IPS DF 19.7 (cell line): ENCODE data around the gene CLASRP.
"Not testable (repeated sequence)": the region's sequence is repeated elsewhere in the genome, so short reads cannot be mapped to it uniquely, and the experiment has no call there.

ENCODE experiments used
- DNase-seq: peaks from one replicate; pipeline ENCODE4 v3.0.0-alpha.2; 2013; ENCODE audit warnings: low read depth, low spot score

CLASRP gene

DNA sequence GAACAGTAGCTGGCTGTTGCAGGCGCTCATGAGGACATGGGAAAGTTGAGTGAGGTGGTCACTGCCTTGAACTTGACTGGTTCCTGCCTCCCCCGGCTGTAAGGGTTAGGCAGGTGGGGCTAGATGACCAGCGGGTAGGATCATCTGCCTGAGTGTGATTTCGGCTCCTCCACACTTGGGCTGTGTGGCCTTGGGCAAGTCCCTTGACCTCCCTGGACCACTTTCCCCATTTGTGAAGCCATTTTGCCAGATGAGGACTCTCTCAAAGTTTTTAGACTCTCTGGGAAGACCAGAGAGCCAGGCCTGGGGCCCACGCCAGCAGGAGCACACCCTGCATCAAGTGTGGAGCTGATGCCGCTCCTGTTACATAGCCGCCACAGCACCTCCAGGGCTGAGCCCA is 63.6 kb downstream of the CLASRP start:
- DNase-seq: no peak

DNA sequence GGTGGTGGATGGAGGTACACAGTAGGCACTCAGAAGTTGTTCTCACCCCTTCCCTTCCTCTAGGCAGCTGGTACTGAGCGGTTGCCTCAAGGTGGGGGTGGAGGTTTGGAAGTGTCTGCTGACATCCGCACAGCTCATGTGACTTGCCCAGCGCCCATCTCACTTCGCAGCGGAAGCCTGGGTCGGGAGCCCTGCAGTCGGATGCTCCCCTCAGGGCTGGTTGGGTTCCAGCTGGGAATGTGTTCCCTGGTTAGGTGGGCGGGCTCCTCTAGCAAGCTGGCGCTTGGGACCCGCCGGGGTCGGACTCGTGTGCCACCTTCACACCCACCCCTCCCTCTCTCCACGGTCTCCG is 64.3 kb downstream of the CLASRP start:
- no peak for DNase-seq

DNA sequence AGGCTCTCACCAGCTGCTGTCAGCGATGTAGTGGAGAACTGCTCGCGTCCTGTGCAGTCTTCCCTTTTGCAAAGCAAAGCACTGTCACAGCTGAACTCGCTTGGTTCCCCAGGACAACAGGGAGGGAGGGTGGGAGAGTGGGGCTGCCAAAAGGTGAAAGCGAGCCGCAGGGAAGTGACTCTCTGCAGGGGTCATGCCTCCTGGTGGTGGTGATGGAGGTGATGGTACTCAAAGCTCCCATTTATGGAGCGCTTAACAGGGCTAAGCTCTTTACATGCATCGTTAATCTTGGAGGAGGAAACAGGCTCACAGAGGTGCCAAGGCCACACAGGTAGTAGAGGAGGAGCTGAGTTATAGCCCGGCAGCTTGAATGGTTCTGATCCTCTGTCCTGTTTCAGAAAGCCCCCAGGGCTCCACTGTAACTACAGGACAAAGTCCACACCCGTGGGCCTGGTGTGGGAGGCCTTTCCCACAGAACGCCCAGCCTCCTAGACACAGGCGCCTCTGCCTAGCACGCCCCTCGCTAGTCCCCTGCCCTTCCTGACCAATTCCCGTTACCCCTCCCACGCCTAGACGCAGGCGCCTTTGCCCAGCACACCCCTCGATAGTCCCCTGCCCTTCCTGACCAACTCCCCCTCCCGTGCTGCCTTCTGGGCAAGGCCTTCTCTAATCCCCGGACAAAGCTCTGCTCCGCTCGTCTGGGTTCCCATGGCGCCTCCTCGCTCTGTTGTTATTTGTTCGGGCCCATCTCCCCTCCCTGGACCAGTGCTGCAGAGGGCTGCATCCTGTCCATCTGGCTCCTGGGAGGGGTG is 64.9 kb downstream of the CLASRP start:
- DNase-seq: no peak

DNA sequence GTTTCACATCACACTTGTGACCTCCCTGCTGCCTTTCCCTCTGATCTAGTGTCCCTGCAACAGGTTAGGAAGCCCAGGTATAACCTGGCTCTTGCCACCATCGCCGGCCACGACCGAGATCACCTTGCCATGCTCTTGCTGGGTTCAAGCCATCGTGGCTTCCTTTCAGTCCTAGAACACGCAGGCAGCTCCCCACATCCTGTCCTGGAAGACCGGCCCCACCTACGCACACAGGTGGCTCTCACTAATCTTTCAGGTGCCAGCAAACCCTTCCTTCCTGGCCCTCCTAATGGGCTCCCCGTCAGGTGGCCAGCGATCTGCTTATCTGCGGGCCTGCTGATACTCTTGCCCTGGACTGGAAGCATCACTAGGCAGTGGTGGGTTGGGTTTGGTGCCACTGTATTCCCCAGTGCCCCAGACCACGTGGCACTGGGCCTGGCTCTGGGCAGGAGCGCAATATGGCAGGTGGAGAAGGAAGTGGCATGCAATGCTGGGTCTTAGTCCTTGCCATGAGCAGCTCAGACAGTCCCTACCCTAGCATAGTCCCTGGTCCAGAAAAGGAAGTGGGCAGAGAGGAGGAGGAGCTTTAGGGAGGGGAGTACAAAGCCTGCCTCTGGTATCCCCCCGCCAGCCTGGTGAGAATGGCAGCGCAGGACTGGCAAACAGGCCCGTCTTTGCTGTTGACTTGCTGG is 66.0 kb downstream of the CLASRP start:
- no peak for DNase-seq

DNA sequence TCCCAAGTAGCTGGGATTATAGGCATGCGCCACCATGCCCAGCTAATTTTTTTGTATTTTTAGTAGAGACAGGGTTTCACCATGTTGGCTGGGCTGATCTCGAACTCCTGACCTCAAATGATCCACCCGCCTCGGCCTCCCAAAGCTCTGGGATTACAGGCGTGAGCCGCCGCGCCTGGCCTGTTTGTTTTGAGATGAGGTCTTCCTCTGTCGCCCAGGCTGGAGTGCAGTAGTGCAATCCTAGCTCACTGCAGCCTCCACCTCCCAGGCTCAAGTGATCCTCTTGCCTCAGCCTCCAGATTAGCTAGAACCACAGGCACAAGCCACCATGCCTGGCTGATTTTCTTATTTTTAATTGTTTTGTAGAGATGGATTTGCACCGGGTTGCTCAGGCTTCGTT is 67.5 kb downstream of the CLASRP start:
- DNase-seq: not testable (repeated sequence)

DNA sequence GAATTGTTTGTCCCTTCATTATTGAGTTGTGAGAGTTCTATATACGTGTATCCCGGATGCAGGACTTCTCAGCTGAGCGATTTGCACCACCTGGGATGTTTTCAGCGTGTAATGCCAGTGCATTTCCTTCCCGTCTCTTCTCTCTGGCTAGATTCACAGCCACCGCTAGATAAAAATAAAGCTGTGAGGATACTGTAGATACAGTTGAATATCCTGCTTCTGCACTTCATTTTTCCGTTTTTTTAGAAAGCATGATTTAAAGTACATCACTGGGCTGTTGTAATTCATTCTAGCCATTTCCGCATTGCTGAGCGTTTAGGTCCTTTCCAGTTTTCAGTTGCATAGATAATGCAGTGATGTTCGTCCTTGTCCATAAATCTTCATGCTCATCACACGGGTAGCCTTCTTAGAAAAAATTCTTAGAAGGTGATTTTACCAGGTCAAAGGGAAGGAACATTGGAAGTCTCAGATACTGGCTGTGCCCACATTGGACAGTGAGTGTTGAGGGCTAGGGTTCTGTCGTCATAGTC is 68.8 kb downstream of the CLASRP start:
- no peak for DNase-seq

DNA sequence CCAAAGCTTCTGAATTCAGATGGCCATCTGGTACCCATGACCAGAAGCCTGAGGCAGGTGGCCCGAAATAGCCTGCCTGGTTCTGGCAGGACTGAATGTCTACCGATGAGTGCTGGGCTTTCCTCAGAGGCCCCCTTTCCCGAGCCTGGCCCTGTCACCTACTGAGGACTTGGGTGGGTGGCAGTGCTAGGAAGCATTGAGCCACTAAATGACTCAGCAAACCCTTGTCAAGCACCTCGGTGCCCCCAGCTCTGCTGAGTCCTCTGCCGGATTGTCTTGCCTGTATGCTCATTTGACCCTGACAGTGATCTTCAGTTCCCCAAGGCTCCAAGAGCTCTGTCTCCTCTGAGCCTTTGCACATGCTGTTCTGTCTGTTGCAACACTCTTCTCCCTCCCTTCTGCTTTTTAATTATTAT is 72.0 kb downstream of the CLASRP start:
- no peak for DNase-seq

DNA sequence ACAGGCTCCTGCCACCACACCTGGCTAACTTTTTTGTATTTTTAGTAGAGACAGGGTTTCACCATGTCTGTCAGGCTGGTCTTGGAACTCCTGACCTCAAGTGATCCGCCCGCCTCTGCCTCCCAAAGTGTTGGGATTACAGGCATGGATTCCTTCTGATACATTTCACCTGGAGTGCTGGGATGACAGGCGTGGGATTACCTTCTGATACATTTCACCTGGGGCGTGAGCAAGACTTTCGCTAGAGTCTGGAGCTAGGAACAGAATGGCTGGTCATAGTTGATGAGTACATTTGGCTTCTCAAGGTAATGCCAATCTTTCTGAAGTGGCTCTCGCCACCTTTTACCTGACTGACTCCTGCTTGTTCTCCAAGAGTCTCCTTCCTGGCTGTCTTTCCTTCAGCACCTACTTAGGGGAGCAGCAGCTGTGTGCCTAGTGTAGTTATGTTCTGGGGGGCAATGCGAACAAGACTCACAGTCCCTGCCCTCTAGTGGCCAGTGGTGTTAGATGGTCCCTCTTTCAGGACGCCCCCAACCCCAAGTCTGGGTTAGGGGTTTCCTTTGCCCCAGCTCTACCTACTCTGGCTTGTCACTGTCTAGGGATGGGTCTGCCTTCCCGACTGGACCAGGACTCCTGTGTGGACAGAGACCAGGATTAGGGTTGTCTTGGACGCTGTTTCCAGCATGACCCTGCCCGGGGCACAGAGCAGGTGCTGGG is 73.4 kb downstream of the CLASRP start:
- DNase-seq: no peak

DNA sequence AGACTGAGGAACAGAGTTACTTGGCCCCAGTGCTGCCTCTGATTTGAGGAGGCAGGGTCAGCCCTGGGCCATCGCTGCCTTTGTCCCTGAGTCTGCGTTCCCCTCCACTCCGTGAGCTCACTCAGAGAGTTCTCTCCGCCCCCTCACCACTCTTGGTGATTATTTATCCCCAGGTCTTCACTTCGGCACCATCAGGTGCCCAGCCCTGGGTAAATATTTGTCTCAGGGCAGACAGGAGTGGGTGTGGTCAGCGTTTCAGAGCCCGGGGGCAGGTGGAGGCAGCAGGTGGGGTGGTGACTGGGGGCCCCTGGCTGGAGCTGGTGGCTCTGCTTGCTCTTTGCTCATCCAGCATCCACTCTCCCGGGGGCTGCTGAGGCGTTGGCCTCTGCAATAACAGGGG is 74.8 kb downstream of the CLASRP start:
- no peak for DNase-seq

DNA sequence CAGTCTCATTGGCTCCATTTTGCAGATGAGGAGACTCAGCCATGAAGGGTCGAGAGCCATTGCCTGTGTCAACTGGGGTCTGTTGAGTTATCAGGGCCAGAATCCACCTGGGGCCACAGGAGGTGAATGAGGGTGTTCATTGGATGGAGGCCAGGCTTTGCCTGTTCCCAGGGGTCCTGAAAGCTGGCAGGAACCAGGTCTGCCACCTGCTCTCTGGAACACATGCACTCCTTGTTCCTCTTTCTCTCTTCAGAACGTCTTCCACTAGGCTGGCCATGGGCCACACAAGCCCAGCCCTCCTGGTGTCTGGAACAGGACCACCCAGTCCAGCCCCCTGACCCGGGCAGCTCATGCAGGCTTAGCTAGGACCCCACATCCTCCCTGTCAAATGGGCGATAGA is 75.3 kb downstream of the CLASRP start:
- no peak for DNase-seq

DNA sequence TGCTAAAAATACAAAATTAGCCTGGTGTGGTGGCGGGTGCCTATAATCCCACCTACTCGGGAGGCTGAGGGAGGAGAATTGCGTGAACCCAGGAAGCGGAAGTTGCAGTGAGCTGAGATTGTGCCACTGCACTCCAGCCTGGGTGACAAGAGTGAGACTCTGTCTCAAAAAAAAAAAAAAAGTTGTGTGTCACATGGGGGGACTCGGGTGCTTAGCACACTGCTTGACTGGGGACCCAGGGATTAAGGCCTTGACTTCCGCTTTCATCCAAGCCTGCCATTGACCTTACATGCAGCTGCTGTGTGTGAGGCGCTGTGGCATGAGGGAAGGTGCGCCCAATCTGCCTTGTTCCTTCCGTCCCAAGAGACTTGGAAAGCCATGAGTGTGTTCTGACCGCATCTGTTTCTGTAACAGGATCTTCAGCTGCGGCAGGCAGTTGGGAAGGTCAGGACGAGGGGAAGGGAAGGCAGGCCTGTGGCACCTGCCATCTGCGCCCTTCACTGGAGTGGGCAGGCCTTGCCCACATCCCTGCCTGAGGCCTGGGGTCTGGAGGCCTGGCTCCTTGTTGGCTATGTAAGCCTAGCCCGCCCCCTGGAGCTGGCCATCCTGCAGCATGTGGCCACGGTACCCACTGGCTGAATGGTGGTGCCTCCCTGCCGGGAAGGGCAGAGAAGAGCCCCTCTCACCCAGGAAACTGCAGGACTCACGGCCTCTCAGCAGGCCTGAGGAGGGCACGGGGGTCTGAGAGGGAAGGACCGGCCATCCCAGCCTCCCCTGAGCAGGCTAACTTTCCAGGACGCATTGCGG is 77.2 kb downstream of the CLASRP start:
- no peak for DNase-seq

DNA sequence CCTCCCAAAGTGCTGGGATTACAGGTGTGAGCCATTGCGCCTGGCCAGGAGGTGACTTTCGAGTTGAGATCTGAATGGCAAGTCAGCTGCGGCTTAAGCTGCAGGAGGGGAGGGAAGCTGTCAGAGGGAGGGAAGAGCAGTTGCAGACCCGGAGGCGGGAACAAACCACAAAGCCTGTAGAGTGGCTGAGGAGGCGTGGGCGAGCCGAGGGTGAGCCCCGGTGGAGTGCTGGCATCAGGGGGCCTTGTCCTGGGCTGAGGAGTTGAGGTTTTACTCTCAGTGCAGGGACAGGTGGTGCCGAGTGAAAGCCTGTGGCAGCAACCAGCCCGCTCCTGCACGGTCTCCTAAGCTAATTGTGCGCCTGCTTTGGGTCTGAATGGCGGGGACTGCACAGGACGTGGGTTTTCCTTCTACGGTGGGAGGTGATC is 78.3 kb downstream of the CLASRP start:
- no peak for DNase-seq

DNA sequence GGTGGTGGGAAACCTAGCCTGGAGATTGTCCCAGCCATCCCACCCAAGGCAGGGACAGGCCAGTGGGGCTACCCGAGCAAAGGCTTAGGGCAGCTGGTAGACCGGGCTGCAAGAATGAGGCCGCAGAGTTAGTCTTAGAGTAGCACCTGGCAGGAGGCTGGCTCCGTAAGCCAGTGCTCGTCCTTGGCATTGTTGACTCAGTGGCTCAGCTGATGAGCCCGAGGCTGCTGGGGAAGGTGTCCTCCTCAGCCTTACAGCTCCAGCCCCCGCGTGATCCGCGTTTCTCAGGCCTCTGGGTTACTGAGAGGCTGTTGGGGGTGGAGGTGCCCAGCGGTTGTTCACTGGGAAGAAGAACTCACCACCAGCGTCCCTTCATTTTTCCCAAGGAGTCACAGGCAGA is 78.8 kb downstream of the CLASRP start:
- DNase-seq: no peak

DNA sequence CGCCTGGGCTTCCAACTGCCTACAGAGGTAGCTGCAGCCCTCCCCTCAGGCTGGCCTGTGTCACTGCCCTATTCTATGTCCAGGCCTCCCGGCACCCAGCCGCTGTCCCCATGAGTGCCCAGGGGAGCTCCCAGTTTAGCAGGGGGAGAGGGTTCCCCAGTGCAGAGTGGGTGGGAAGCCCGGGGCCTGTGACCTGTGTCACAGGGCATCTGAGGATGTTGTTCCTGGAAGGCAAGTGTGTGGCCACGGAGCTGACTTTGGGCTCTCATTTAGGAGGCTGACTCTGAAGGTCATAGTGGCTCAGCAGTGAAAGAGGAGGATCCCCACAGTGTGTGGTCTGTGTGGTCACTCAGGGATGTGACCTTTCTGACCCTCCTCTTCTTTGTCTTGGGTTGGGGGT is 79.3 kb downstream of the CLASRP start:
- DNase-seq: no peak

DNA sequence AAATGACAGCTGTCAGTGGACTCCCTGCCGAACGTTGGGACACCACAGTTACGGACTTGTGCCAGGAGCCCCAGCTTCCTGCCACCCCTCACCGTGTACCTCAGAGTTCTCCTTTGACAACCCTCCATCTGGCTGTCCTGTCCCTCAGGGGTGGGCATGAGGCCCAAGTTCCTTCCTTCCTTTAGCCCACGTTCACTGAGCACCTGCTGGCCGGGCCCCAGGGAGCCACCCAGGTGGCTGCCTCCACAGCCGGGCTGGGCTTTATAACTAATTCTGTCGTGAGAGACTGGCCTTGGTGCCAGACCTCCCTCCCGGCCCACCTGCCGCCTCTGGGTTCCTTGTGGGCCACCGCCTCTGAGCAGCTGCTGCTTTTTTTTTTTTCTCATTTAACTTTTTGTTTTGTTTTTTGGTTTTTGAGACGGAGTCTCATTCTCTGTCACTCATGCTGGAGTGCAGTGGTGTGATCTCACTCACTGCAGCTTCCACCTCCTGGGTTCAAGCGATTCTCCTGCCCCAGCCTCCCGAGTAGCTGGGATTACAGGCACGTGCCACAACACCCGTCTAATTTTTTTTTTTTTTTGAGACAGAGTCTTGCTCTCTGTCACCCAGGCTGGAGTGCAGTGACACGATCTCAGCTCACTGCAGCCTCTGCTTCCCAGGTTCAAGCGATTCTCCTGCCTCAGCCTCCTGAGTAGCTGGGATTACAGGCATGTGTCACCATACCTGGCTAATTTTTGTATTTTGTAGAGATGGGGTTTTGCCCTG is 79.9 kb downstream of the CLASRP start:
- DNase-seq: not testable (repeated sequence)

DNA sequence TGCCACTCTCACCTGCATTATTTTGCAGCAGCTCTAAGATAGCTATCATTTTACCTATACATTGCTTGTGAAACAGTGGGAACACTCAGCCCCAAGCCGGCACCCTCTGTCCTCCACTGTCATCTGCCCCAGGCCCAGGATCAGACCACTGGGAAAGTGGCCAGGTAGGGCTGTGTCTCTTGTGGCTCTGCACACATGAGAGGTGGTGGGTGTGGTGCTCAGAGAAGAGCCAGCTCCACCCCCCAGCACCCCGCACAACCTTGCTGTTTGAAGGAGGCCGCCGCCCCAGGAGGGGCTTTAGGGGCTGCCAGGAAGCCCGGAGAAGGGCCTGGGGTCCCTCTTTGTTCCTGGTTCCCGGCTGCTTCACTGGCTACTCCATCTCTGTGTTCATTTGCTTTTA is 80.7 kb downstream of the CLASRP start:
- no peak for DNase-seq
